Uterus (tissue), 4 donors: ENCODE results near the gene FMO3. TPM values are rescaled to one million over a fixed set of nuclear protein-coding genes. Genes with fewer than 3 reads are reported as not detected.

Experiments
- DNase-seq, 2 donors: peaks; one replicate each; pipeline ENCODE4 v3.0.0-alpha.2; 2019 to 2020
- H3K27ac ChIP-seq, 2 donors: fragments of 200-600 bp; sonication (generic); 1 replicate in 1 of 2; 2 replicates in 1 of 2; pipeline ENCODE4 v1.5.1; 2016 to 2018
- H3K27me3 ChIP-seq, 2 donors: fragments of 200-600 bp; sonication (generic); one replicate each; pipeline ENCODE4 v1.5.1; 2018 to 2019; ENCODE audit warnings: control low read depth in 1 of 2
- H3K36me3 ChIP-seq, 2 donors: fragments of 200-600 bp; sonication (generic); one replicate each; pipeline ENCODE4 v1.5.1; 2019; ENCODE audit warnings: control low read depth in 1 of 2
- H3K4me1 ChIP-seq, 2 donors: fragments of 200-600 bp; sonication (generic); one replicate each; pipeline ENCODE4 v1.5.1; 2018 to 2019; ENCODE audit warnings: control low read depth in 1 of 2
- H3K4me3 ChIP-seq, 2 donors: fragments of 200-600 bp; sonication (generic); 1 replicate in 1 of 2; 2 replicates in 1 of 2; pipeline ENCODE4 v1.5.1; 2018 to 2019; ENCODE audit warnings: mild to moderate bottlenecking in 1 of 2
- H3K9me3 ChIP-seq, 2 donors: fragments of 200-600 bp; sonication (generic); one replicate each; pipeline ENCODE4 v1.5.1; 2019; ENCODE audit warnings: control low read depth in 1 of 2
- CTCF ChIP-seq, 4 experiments: fragments of 200-600 bp in 2 of 4; fragments of 450-650 bp in 2 of 4; sonication (generic) in 2 of 4; IDR thresholded peaks; one replicate each; pipeline ENCODE4 v1.5.1; 2016 to 2019; ENCODE audit warnings: antibody characterized with exemption in 4 of 4, mild to moderate bottlenecking in 2 of 4, moderate library complexity in 1 of 4
- POLR2A ChIP-seq, 2 donors: fragments of 450-650 bp; IDR thresholded peaks; one replicate each; pipeline ENCODE4 v1.6.1; 2016; ENCODE audit warnings: antibody characterized with exemption in 2 of 2, mild to moderate bottlenecking in 1 of 2, moderate library complexity in 1 of 2
- intact Hi-C: fragments of 100-400 bp; cut with DNase I; formaldehyde crosslinking; loops from one replicate; pipeline ENCODE4 v1.15.1; 2023; ENCODE audit warnings: low total_unique reads
- total RNA-seq, 4 donors: library from RNA; depleted of rRNA in 3 of 4; stranded (reverse); fragments of >200 nt in 3 of 4; gene quantifications; one replicate each; pipeline versions ENCODE4 v1.1.0 to v1.2.4, GENCODE V29; 2014 to 2023
- donor health status: DM: yes; HTN: yes; CAD: no.

The FMO3 gene
- total RNA-seq, 4 donors from 2014 or later = 0.14 to 30.9 (median 1.1) TPM

DNA sequence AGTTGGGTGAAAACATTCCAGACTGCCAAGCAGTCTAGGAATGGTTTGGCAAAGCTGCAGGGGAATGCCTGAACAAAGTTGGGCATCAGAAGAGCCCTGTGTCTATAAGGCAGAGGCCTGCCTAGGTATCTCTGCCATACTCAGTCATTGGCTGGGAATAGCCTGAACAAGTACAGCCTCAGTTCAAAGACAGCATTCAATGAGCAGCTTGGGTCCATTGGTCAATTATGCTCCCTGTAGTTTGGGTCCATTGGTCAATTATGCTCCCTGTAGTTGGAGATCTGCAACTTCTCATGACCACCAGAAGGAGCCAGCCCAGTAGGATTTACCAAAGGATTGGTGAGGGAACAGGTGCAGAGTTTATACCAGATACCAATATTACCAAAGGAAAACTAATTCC is 31.6 kb downstream of the FMO3 start:
- no peak overlapping the region for H3K4me3 ChIP-seq
- H3K27me3 ChIP-seq = no peaks in the 10 kb centered on the region
- H3K27ac ChIP-seq = peak overlapping the region in 1 of 2 donors; percentile 64
- H3K4me1 ChIP-seq = no peaks in the 10 kb centered on the region
- TF ChIP-seq CTCF (IDR thresholded peaks at IDR 0.05) = no peak
- no peak for TF ChIP-seq POLR2A (IDR thresholded peaks at IDR 0.05)
- DNase-seq = no peak
- intact Hi-C loops = no loop called here
- H3K36me3 ChIP-seq = no peaks in the 10 kb centered on the region
- no peaks in the 10 kb centered on the region for H3K9me3 ChIP-seq

- Histone ChIP-seq H3K9me3 (no peaks in the 10 kb centered on the region), H3K27ac (peak overlapping the region; percentile 48 to 64), H3K27me3 (no peaks in the 10 kb centered on the region)
Observed at GRCh38 chr1:171122893-171123292, 32.2 kb downstream of the FMO3 start.

GRCh38 chr1:171126504-171126903 is 35.8 kb downstream of the FMO3 start:
- TF ChIP-seq CTCF (IDR thresholded peaks at IDR 0.05) = no peak
- no peak for TF ChIP-seq POLR2A (IDR thresholded peaks at IDR 0.05)
- H3K9me3 ChIP-seq = no peaks in the 10 kb centered on the region
- no peak overlapping the region for H3K27ac ChIP-seq
- no peak overlapping the region for H3K4me3 ChIP-seq
- H3K27me3 ChIP-seq = no peaks in the 10 kb centered on the region
- H3K36me3 ChIP-seq = no peaks in the 10 kb centered on the region
- H3K4me1 ChIP-seq = no peaks in the 10 kb centered on the region
- intact Hi-C loops = no loop called here
- peak; percentile 42 to 55 for DNase-seq

More at GRCh38 chr1:171122893-171123292, 32.2 kb downstream of the FMO3 start:
- no peak for TF ChIP-seq CTCF (IDR thresholded peaks at IDR 0.05)
- no peak for TF ChIP-seq POLR2A (IDR thresholded peaks at IDR 0.05)
- intact Hi-C loops = no loop called here
- DNase-seq = no peak
- no peaks in the 10 kb centered on the region for H3K36me3 ChIP-seq
- H3K4me3 ChIP-seq = no peak overlapping the region
- no peaks in the 10 kb centered on the region for H3K4me1 ChIP-seq

GRCh38 chr1:171127099-171127498 is 36.4 kb downstream of the FMO3 start:
- intact Hi-C loops = no loop called here
- Histone ChIP-seq H3K9me3 (no peaks in the 10 kb centered on the region), H3K27me3 (no peaks in the 10 kb centered on the region), H3K4me1 (no peaks in the 10 kb centered on the region), H3K4me3 (no peak overlapping the region), H3K36me3 (no peaks in the 10 kb centered on the region), H3K27ac (no peak overlapping the region)
- no peak for DNase-seq
- TF ChIP-seq CTCF (IDR thresholded peaks at IDR 0.05) (no peak), POLR2A (IDR thresholded peaks at IDR 0.05) (no peak)

GRCh38 chr1:171127501-171127900 is 36.8 kb downstream of the FMO3 start:
- no peak overlapping the region for H3K27ac ChIP-seq
- DNase-seq = no peak
- intact Hi-C loops = no loop called here
- TF ChIP-seq POLR2A (IDR thresholded peaks at IDR 0.05) = no peak
- TF ChIP-seq CTCF (IDR thresholded peaks at IDR 0.05) = no peak
- H3K27me3 ChIP-seq = no peaks in the 10 kb centered on the region
- H3K4me1 ChIP-seq = no peaks in the 10 kb centered on the region
- no peaks in the 10 kb centered on the region for H3K36me3 ChIP-seq
- H3K4me3 ChIP-seq = no peak overlapping the region
- no peaks in the 10 kb centered on the region for H3K9me3 ChIP-seq
